MM.1S (cell line): ENCODE data around the gene ZNF219.

Experiments used
- CTCF ChIP-seq: fragments of 300-600 bp; sonication (generic); IDR thresholded peaks from 2 replicates; pipeline ENCODE4 v1.5.1; 2016; ENCODE audit warnings: antibody characterized with exemption, low read length, mixed read lengths
- EZH2 ChIP-seq: fragments of 300-600 bp; sonication (generic); optimal IDR thresholded peaks from 2 replicates; pipeline ENCODE3; 2017; ENCODE audit warnings: low read depth, mild to moderate bottlenecking, antibody characterized with exemption, low read length, mixed read lengths

DNA sequence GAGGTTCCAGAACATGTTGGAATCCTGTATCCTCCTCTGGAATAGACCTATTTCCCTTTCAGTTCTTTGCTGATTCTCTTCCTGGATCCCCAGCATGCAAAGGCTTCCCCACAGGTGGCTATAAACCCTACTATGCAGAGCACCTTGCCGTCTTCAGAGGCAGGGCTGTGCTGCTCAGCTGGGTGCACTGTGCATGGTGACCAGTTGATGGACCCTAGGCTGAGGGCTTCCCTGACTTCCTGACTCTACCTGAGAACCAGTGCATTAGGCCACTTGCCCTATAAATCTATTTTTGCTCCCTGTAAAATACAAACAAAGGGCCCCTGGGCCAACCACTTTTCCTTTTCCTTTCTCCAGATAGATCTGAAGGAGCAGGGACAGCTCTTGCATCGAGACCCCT, 14.1 kb downstream of the ZNF219 start:
- TF ChIP-seq CTCF = no peak
- no peak for TF ChIP-seq EZH2
